Fibroblast of pulmonary artery (primary cell): ENCODE measurements around the gene SPPL2A.

Source experiments
- DNase-seq: peaks from one replicate; pipeline ENCODE4 v3.0.0-alpha.2; 2010; ENCODE audit warnings: low read depth
- H3K4me3 ChIP-seq: replicated peaks from 2 replicates; pipeline ENCODE4 v1.5.1; 2011; ENCODE audit warnings: low read depth, mild to moderate bottlenecking, control low read depth, low read length, moderate library complexity
- CTCF ChIP-seq: IDR thresholded peaks from 2 replicates; pipeline ENCODE4 v1.5.1; 2011; ENCODE audit warnings: mild to moderate bottlenecking, control low read depth, low read length, inconsistent platforms; ENCODE audit errors: missing control alignments

SPPL2A gene

GRCh38 chr15:50767332-50767861 lies 1.9 kb upstream of the SPPL2A start:
- no peak overlapping the region for H3K4me3 ChIP-seq
- no peak for TF ChIP-seq CTCF
- no peak for DNase-seq

GRCh38 chr15:50764461-50765194 lies 878 bp downstream of the SPPL2A start:
- TF ChIP-seq CTCF, result no peak
- peak overlapping the region; percentile 88 for H3K4me3 ChIP-seq
- DNase-seq, result peak; percentile 29

- no peak for TF ChIP-seq CTCF
- H3K4me3 ChIP-seq, result no peak overlapping the region
- DNase-seq, result no peak
These were observed 6.7 kb downstream of the SPPL2A start for GRCh38 chr15:50758712-50759205.

- TF ChIP-seq CTCF, result no peak
- peak; percentile 33 for DNase-seq
- H3K4me3 ChIP-seq, result no peak overlapping the region
These were observed 12.0 kb downstream of the SPPL2A start for GRCh38 chr15:50753463-50753862.

- DNase-seq, result no peak
- TF ChIP-seq CTCF, result no peak
These were observed 14.1 kb downstream of the SPPL2A start for GRCh38 chr15:50751394-50751793.

GRCh38 chr15:50750227-50750705 lies 15.2 kb downstream of the SPPL2A start:
- no peak for DNase-seq
- TF ChIP-seq CTCF, result no peak
- no peak overlapping the region for H3K4me3 ChIP-seq

More at GRCh38 chr15:50751394-50751793, 14.1 kb downstream of the SPPL2A start:
- H3K4me3 ChIP-seq, result no peak overlapping the region
